CD4-positive, CD25-positive, alpha-beta regulatory T cell (primary cell): ENCODE data around the gene CNOT3. TPM values are rescaled to one million over a fixed set of nuclear protein-coding genes. Genes with fewer than 3 reads are reported as not detected.
"Not testable (repeated sequence)": the region's sequence is repeated elsewhere in the genome, so short reads cannot be mapped to it uniquely, and the experiment has no call there.

Experiments used
- ATAC-seq, 2 donors: fragments of 150-1000 bp; cut with Tn5 transposase; one replicate each; pipeline ENCODE4 v1.10.0; 2021; ENCODE audit warnings: low read depth in 2 of 2, moderate number of reproducible peaks in 2 of 2, moderate library complexity in 1 of 2
- DNase-seq, 3 donors: peaks; one replicate each; pipeline versions ENCODE4 v3.0.0 to v3.0.0-alpha.2; 2012 to 2022; ENCODE audit warnings: mixed read lengths in 1 of 3
- H3K27ac ChIP-seq: one replicate; pipeline ENCODE4 v1.7.0; 2013; ENCODE audit warnings: mild to moderate bottlenecking, low read length; ENCODE audit not compliant: insufficient read depth, poor library complexity, severe bottlenecking
- H3K27me3 ChIP-seq: one replicate; pipeline ENCODE4 v1.7.0; 2013; ENCODE audit warnings: low read length; ENCODE audit not compliant: control insufficient read depth, insufficient read depth
- H3K36me3 ChIP-seq: one replicate; pipeline ENCODE4 v1.7.0; 2013; ENCODE audit warnings: mild to moderate bottlenecking, low read length, moderate library complexity; ENCODE audit not compliant: control insufficient read depth, insufficient read depth
- H3K4me1 ChIP-seq: 2 replicates; pipeline ENCODE4 v1.7.0; 2013; ENCODE audit warnings: mild to moderate bottlenecking, low read length; ENCODE audit not compliant: insufficient read depth, control insufficient read depth, poor library complexity, severe bottlenecking
- H3K4me3 ChIP-seq: one replicate; pipeline ENCODE4 v1.7.0; 2013; ENCODE audit warnings: low read depth, mild to moderate bottlenecking, low read length, moderate library complexity
- H3K9me3 ChIP-seq, 2 experiments: 1 replicate in 1 of 2; 2 replicates in 1 of 2; pipeline ENCODE4 v1.7.0; 2013; ENCODE audit warnings: low read length in 2 of 2, mild to moderate bottlenecking in 1 of 2, moderate library complexity in 1 of 2; ENCODE audit not compliant: control insufficient read depth in 2 of 2
- H3K27ac Mint-ChIP-seq, 3 donors: one replicate each; pipeline ENCODE4 v1.8.0; 2020 to 2022; ENCODE audit warnings: mild to moderate bottlenecking in 3 of 3, mixed read lengths in 3 of 3, moderate library complexity in 2 of 3
- H3K27me3 Mint-ChIP-seq: one replicate; pipeline ENCODE4 v1.8.0; 2022; ENCODE audit warnings: mild to moderate bottlenecking, mixed read lengths
- H3K36me3 Mint-ChIP-seq: one replicate; pipeline ENCODE4 v1.8.0; 2020; ENCODE audit warnings: mixed read lengths
- H3K4me1 Mint-ChIP-seq, 4 donors: one replicate each; pipeline ENCODE4 v1.8.0; 2020 to 2022; ENCODE audit warnings: mixed read lengths in 4 of 4, mild to moderate bottlenecking in 1 of 4
- H3K4me3 Mint-ChIP-seq, 4 donors: one replicate each; pipeline ENCODE4 v1.8.0; 2020 to 2022; ENCODE audit warnings: mild to moderate bottlenecking in 4 of 4, mixed read lengths in 4 of 4, moderate library complexity in 3 of 4
- H3K9me3 Mint-ChIP-seq, 7 donors: one replicate each; pipeline ENCODE4 v1.8.0; 2020 to 2022; ENCODE audit warnings: mixed read lengths in 7 of 7, mild to moderate bottlenecking in 3 of 7, moderate library complexity in 2 of 7
- polyA plus RNA-seq, 4 donors: library from polyadenylated mRNA; unstranded; fragments of 300-500 nt; fragmentation: Illumina TruSeq; gene quantifications; one replicate each; pipeline ENCODE4 v1.2.3, GENCODE V29; 2021
- total RNA-seq: library from RNA; stranded (reverse); gene quantifications from one replicate; pipeline ENCODE4 v1.2.3, GENCODE V29; 2022

The CNOT3 gene
- total and polyA plus RNA-seq, 5 donors from 2014 or later, result 3.9 to 56.9 (median 6.1) TPM

- not testable (repeated sequence) for H3K27ac ChIP-seq, H3K36me3 ChIP-seq, H3K4me3 ChIP-seq, H3K27ac Mint-ChIP-seq, H3K27me3 Mint-ChIP-seq, H3K36me3 Mint-ChIP-seq, H3K9me3 Mint-ChIP-seq, H3K27me3 ChIP-seq, H3K9me3 ChIP-seq, ATAC-seq, DNase-seq
- H3K4me1 Mint-ChIP-seq, result peaks cover 0 to 30% (median 18%) of the 10 kb centered on the region in 4 donors
- peaks cover 12% of the 10 kb centered on the region for H3K4me1 ChIP-seq
- H3K4me3 Mint-ChIP-seq, result peak overlapping the region in 1 of 4 donors; percentile 36
Measured at GRCh38 chr19:54194463-54194862, 56.9 kb downstream of the CNOT3 start.

DNA sequence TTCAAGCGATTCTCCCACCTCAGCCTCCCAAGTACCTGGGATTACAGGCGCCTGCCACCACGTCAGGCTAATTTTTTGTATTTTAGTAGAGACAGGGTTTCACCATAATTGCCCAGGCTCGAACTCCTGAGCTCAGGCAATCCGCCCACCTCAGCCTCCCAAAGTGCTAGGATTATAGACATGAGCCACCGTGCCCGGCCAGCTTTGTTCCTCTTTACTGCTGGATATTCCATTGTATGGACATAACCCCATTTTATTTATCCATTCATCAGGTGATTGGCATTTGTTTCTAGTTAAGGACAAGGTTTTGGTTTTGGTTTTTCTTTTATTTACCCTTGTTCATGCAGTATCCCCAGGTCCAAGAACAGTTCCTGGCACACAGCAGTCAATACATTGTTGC lies 59.0 kb downstream of the CNOT3 start:
- DNase-seq, result no peak

DNA sequence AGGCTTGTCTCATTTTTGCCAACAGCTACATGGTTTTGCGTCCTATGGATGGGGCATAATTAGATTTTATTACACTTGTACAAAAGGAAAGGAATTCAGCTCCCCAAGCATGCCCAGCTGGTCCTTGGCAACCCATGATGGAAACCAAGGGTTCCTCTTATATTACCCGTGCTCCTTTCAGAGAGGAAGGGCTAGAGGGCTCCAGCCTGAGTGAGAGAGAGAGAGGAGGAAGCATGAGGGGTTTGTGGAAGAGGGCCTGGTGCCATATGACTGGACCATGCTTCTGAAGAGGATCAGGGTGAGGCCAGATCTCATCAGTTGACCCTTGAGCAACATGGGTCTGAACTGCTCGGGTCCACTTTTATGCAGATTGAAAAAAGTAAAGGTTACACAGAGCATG lies 59.6 kb downstream of the CNOT3 start:
- Histone ChIP-seq H3K9me3 (no peaks in the 10 kb centered on the region), H3K4me3 (no peak overlapping the region), H3K4me1 (peaks cover 18% of the 10 kb centered on the region), H3K27me3 (no peaks in the 10 kb centered on the region), H3K27ac (no peak overlapping the region), H3K36me3 (peaks cover 10% of the 10 kb centered on the region)
- H3K9me3 Mint-ChIP-seq, result no peaks in the 10 kb centered on the region
- H3K27me3 Mint-ChIP-seq, result no peaks in the 10 kb centered on the region
- peaks cover 7 to 35% (median 21%) of the 10 kb centered on the region in 4 donors for H3K4me1 Mint-ChIP-seq
- ATAC-seq, result no peak
- H3K36me3 Mint-ChIP-seq, result peaks cover 14% of the 10 kb centered on the region
- H3K27ac Mint-ChIP-seq, result no peak overlapping the region
- DNase-seq, result no peak
- peak overlapping the region in 2 of 4 donors; percentile 27 to 60 for H3K4me3 Mint-ChIP-seq

More for the DNA sequence above, 59.0 kb downstream of the CNOT3 start:
- Histone ChIP-seq H3K27me3 (no peaks in the 10 kb centered on the region), H3K4me3 (no peak overlapping the region), H3K36me3 (peaks cover 7% of the 10 kb centered on the region), H3K27ac (no peak overlapping the region), H3K9me3 (no peaks in the 10 kb centered on the region), H3K4me1 (peaks cover 18% of the 10 kb centered on the region)
- H3K4me3 Mint-ChIP-seq, result peak overlapping the region in 2 of 4 donors; percentile 32 to 60
- no peak overlapping the region for H3K27ac Mint-ChIP-seq
- no peak for ATAC-seq
- H3K27me3 Mint-ChIP-seq, result no peaks in the 10 kb centered on the region
- H3K36me3 Mint-ChIP-seq, result peaks cover 12% of the 10 kb centered on the region
- no peaks in the 10 kb centered on the region for H3K9me3 Mint-ChIP-seq
- H3K4me1 Mint-ChIP-seq, result peaks cover 7 to 35% (median 20%) of the 10 kb centered on the region in 4 donors

- peaks cover 39% of the 10 kb centered on the region for H3K4me1 ChIP-seq
- peaks cover 25% of the 10 kb centered on the region for H3K36me3 ChIP-seq
- no peak overlapping the region for H3K4me3 ChIP-seq
- ATAC-seq (no peak), DNase-seq (no peak)
- no peaks in the 10 kb centered on the region for H3K9me3 ChIP-seq
- Mint-ChIP-seq H3K27me3 (no peaks in the 10 kb centered on the region), H3K27ac (peak overlapping the region in 2 of 3 donors; percentile 76 to 86), H3K4me1 (peaks cover 7 to 43% (median 28%) of the 10 kb centered on the region in 4 donors), H3K36me3 (peaks cover 26% of the 10 kb centered on the region), H3K9me3 (no peaks in the 10 kb centered on the region), H3K4me3 (peak overlapping the region; percentile 64 to 96 (median 80))
- no peak overlapping the region for H3K27ac ChIP-seq
- H3K27me3 ChIP-seq, result no peaks in the 10 kb centered on the region
Measured at GRCh38 chr19:54199401-54199800, 61.8 kb downstream of the CNOT3 start.

GRCh38 chr19:54201172-54201701 lies 63.7 kb downstream of the CNOT3 start:
- peaks cover 25% of the 10 kb centered on the region for H3K36me3 Mint-ChIP-seq
- H3K27ac Mint-ChIP-seq, result peak overlapping the region; percentile 99 to 100 (median 100)
- Histone ChIP-seq H3K9me3 (no peaks in the 10 kb centered on the region), H3K4me3 (peak overlapping the region; percentile 92), H3K27ac (peak overlapping the region; percentile 96), H3K27me3 (no peaks in the 10 kb centered on the region), H3K4me1 (peaks cover 55% of the 10 kb centered on the region), H3K36me3 (peaks cover 42% of the 10 kb centered on the region)
- no peaks in the 10 kb centered on the region for H3K27me3 Mint-ChIP-seq
- DNase-seq (no peak), ATAC-seq (peak in 1 of 2 donors; percentile 15)
- H3K9me3 Mint-ChIP-seq, result no peaks in the 10 kb centered on the region
- peak overlapping the region; percentile 93 to 100 (median 98) for H3K4me3 Mint-ChIP-seq
- peaks cover 7 to 61% (median 39%) of the 10 kb centered on the region in 4 donors for H3K4me1 Mint-ChIP-seq

GRCh38 chr19:54201980-54202379 lies 64.4 kb downstream of the CNOT3 start:
- Histone ChIP-seq H3K4me1 (peaks cover 59% of the 10 kb centered on the region), H3K4me3 (peak overlapping the region; percentile 92), H3K36me3 (peaks cover 49% of the 10 kb centered on the region), H3K9me3 (no peaks in the 10 kb centered on the region), H3K27ac (peak overlapping the region; percentile 96), H3K27me3 (no peaks in the 10 kb centered on the region)
- peak overlapping the region; percentile 93 to 100 (median 98) for H3K4me3 Mint-ChIP-seq
- H3K27me3 Mint-ChIP-seq, result no peaks in the 10 kb centered on the region
- peaks cover 30% of the 10 kb centered on the region for H3K36me3 Mint-ChIP-seq
- no peak for ATAC-seq
- no peaks in the 10 kb centered on the region for H3K9me3 Mint-ChIP-seq
- no peak for DNase-seq
- peak overlapping the region in 2 of 3 donors; percentile 99 to 100 for H3K27ac Mint-ChIP-seq
- peaks cover 7 to 68% (median 41%) of the 10 kb centered on the region in 4 donors for H3K4me1 Mint-ChIP-seq

GRCh38 chr19:54203151-54203611 lies 65.6 kb downstream of the CNOT3 start:
- peak overlapping the region; percentile 15 to 100 (median 88) for H3K4me3 Mint-ChIP-seq
- Histone ChIP-seq H3K4me1 (peaks cover 66% of the 10 kb centered on the region), H3K36me3 (peaks cover 60% of the 10 kb centered on the region), H3K9me3 (no peaks in the 10 kb centered on the region), H3K4me3 (no peak overlapping the region), H3K27me3 (no peaks in the 10 kb centered on the region), H3K27ac (no peak overlapping the region)
- H3K9me3 Mint-ChIP-seq, result no peaks in the 10 kb centered on the region
- no peaks in the 10 kb centered on the region for H3K27me3 Mint-ChIP-seq
- H3K36me3 Mint-ChIP-seq, result peaks cover 38% of the 10 kb centered on the region
- no peak for ATAC-seq
- peak overlapping the region in 1 of 3 donors; percentile 71 for H3K27ac Mint-ChIP-seq
- DNase-seq, result no peak
- peaks cover 7 to 80% (median 49%) of the 10 kb centered on the region in 4 donors for H3K4me1 Mint-ChIP-seq
